Ovary (tissue), 3 donors: ENCODE measurements around the gene NDE1.

ENCODE experiments used
- EP300 ChIP-seq: sonication (generic); formaldehyde crosslinking; IDR thresholded peaks from one replicate; pipeline ENCODE4 v1.6.1; 2017; ENCODE audit warnings: antibody characterized with exemption
- POLR2A ChIP-seq: fragments of 450-650 bp; IDR thresholded peaks from one replicate; pipeline ENCODE4 v1.6.1; 2017; ENCODE audit warnings: antibody characterized with exemption, mild to moderate bottlenecking, moderate library complexity
- TF ChIP-seq, protein P1 (sequence below), 3 donors: fragments of 450-650 bp in 2 of 3; fragments of 200-600 bp in 1 of 3; IDR thresholded peaks; one replicate each; pipeline versions ENCODE4 v1.5.1 to v1.8.0; 2016 to 2022; ENCODE audit warnings: antibody characterized with exemption in 3 of 3, mild to moderate bottlenecking in 1 of 3
- donor health status: DM: no; HTN: no; CAD: no.

DNA sequence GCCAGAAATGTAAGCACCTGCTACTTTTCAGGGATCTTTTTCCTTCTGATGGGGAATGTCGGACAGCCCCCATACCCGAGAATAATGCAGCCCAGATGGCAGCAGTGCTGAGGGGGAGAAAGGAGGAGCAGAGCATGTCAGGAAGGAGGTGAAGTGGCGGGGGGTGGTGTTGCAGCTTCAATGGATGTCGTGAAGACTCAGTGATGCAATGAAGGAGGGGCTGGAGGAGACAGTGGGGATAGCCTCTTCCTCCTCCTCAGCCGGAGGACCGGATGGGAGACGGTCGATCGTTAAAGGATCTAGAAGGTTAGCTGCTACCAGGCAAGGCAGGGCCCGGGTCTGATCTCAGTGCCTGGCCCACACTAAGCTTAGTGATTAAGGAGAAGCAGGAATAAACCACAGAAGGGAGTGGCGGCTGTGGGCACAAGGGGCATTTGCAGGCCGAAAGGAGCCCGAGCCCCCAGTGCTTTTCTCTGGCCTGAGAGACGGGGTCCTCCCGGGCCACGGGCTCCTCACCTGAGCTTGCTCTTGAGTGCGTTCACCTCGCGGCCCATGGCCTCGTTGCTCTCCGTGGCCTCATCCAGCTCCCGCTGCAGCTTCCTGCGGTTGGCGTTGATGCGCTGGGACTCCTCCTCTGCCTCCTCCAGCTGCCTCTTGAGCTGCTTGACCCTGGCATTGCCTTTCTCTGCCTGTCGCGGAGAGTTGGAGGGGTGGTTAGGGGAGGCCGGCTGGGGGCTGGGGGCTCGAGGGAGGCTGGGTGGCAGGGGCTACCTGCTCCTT, 64.5 kb downstream of the NDE1 start:
- TF ChIP-seq POLR2A (no peak), EP300 (no peak)
- TF ChIP-seq, protein P1, sequence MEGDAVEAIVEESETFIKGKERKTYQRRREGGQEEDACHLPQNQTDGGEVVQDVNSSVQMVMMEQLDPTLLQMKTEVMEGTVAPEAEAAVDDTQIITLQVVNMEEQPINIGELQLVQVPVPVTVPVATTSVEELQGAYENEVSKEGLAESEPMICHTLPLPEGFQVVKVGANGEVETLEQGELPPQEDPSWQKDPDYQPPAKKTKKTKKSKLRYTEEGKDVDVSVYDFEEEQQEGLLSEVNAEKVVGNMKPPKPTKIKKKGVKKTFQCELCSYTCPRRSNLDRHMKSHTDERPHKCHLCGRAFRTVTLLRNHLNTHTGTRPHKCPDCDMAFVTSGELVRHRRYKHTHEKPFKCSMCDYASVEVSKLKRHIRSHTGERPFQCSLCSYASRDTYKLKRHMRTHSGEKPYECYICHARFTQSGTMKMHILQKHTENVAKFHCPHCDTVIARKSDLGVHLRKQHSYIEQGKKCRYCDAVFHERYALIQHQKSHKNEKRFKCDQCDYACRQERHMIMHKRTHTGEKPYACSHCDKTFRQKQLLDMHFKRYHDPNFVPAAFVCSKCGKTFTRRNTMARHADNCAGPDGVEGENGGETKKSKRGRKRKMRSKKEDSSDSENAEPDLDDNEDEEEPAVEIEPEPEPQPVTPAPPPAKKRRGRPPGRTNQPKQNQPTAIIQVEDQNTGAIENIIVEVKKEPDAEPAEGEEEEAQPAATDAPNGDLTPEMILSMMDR (IDR thresholded peaks at IDR 0.05) = no peak
